GM21447 (cell line): Measurements from ENCODE around the gene PLGRKT.
"Not testable (repeated sequence)": the region's sequence is repeated elsewhere in the genome, so short reads cannot be mapped to it uniquely, and the experiment has no call there.

Experiments
- ATAC-seq: cut with Tn5 transposase; IDR thresholded peaks from one replicate; pipeline ENCODE4 v1.9.1; 2021; ENCODE audit not compliant: unreplicated experiment

The PLGRKT gene

DNA sequence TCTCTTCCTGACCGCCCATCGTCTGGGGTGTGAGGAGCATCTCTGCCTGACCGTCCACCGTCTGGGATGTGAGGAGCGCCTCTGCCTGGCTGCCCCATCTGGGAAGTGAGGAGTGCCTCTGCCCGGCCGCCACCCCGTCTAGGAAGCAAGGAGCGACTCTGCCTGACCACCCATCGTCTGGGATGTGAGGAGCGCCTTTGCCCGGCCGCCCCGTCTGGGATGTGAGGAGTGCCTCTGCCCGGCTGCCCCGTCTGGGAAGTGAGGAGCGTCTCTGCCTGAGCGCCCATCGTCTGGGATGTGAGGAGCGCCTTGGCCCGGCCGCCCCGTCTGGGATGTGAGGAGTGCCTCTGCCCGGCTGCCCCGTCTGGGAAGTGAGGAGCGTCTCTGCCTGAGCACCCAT, 4.4 kb downstream of the PLGRKT start:
- not testable (repeated sequence) for ATAC-seq

DNA sequence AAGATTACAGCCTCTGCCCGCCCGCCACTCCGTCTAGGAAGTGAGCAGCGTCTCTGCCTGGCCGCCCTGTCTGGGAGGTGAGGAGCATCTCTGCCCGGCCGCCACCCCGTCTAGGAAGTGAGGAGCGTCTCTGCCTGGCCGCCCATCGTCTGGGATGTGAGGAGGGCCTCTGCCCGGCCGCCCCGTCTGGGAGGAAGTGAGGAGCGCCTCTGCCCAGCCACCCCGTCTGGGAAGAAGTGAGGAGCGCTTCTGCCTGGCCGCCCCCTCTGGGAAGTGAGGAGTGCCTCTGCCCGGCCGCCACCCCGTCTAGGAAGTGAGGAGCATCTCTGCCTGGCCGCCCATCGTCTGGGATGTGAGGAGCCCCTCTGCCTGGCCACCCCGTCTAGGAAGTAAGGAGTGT, 4.8 kb downstream of the PLGRKT start:
- ATAC-seq: not testable (repeated sequence)

DNA sequence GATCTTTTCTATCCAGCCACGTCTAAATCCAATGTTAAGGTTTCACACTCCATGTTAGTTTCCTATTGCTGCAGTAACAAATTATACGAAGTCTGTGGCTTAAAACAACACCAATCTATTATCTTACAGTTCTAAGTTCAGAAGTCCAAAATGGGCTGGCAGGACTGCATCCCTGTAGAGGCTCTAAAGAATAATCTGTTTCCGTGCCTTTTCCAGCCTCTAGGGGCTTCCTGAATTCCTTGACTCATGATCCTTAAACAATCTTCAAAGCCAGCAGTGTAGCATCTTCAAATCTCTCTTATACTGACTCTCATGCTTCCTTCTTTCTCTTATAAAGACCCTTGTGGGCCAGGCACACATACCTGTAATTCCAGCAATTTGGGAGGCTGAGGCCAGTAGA, 6.8 kb downstream of the PLGRKT start:
- no peak for ATAC-seq

DNA sequence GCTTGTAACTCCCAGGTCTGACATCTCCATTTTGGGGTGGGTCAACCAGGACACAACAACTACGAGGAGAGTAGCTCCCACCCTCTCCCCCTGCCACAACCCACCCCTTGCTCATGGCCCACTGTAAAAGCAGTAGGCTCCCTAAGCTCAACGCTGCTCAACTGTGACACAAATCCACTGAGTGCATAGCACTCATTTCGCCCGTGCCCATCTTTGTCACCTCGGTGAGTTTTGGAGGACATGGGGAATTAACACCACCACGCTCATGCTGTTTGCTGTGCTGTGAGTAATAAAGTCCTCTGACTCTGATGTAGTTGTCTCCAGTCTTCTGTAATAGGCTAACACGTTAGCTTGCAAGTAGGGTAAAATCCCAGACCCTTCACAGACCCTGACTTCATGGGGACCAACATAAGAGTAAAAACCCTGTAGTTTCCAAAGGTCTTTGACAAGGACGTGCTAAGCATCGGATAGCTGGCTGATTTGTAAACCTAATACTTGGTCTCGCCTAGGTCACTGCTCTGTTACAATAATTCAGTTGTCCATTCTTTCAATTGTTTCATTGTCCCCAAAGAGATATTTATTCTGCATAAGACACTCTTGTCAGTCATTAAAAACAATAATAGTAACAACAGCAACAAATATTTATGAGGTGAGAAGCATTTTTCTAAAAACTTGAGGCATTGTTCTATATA, 7.7 kb downstream of the PLGRKT start:
- ATAC-seq: no peak

DNA sequence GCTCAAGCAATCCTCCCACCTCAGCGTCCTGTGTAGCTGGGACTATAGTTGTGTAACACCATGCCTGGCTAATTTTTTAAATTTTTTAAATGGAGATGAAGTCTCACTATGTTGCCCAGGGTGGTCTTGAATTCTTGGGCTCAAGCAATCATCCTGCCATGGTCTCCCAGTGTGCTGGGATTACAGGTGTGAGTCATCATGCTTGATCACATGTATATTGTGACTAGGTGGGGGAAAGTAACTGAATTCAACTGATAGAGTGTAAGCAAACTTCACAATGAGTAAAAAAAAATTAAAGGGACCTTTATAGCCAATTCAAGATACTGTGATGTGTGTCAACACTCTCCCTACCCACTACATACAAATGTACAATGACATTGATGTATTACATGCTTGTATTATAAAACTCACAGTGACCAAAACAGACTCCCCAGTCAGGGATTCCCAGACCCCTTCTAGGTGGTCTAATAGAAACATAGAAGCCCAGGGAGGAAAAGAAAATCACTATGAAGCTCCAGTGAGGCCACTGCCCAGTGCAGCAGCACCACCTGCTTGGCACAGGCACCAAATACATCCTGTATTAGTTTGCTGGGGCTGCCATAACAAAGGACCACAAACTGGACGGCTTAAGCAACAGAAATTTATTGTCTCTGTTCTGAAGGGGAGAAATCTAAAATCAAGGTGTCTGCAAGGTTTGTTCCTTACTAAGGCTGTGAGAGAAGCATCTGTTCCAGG, 8.8 kb downstream of the PLGRKT start:
- ATAC-seq: no peak

DNA sequence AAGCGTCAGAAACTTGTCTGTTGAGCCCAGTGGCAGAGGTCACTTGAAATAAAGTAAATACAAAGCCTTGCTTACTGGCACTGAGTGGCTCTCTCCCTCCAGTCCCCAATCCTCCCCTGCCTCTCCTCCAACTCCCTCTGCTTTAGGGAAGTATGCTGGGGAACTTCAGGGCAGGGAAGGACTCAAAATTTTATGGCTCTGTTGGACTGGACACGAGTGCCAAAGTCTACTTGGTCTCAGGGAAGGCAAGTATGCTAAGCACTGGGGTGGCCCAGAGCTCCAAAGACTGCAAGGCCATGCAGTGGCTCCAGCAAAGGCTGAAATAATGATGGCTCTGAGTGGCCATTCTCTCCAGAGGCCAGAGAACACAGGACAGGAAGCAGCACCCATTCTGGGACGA, 9.6 kb downstream of the PLGRKT start:
- ATAC-seq: no peak

DNA sequence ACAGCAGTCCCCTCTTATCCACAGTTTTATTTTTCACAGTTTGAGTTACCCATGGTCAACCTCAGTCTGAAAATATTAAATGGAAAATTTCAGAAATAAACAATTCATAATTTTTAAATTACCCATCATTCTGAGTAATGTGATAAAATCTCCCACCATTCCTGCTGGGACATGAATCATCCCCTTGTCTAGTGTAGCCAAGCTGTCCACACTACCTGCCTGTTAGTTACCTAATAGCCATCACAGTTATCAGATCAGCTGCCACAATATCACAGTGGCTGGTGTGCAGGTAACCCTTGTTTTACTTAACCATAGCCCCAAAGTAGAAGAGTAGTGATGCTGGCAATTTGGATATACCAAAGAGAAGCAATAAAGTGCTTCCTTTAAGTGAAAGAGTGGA, 10.7 kb downstream of the PLGRKT start:
- ATAC-seq: no peak

DNA sequence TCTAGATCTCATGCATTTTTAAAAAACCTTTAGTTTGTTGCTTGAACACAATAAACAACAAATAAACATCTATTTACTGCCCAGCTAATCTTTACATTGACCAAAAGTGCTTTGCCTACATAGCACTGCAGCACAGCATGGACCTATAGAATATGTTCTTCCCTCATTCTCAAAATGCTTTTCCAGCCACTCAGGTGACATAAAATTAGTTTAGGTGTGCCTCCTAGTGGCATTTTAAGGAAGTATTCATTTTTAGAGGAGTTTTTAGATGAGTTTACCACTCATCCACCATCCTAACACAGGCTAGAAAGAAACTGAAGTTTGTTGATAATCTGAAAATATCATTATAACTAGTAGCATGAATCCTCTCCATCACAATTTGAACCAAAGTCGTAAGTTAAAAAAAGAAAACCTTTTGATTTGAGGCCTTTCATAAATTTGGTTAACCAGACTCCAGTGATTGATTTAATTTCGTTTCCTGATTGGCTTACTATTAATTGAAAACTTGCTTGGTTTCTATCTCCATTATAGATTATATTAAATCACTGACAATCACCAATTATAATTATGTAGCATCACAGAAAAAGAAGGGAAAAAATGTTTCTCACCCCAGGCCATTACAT, 12.6 kb downstream of the PLGRKT start:
- no peak for ATAC-seq

DNA sequence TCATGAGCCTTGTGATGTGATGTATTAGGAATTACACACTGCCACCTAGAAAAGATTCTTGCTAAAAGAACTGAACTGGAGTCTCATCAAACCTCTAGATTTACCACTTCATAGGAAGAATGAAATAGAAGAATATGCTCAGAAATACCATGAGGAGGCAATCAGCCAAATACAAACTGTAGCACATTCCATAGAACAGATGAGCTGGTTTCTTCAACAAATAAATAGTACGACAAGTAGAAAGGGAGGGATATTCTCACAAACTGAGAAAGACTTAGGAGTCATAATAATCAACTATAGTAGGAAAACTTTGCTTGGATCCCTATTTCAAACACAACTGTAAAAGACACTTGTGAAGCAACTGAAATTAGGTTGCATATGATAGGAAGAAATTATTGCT, 15.4 kb downstream of the PLGRKT start:
- ATAC-seq: no peak

DNA sequence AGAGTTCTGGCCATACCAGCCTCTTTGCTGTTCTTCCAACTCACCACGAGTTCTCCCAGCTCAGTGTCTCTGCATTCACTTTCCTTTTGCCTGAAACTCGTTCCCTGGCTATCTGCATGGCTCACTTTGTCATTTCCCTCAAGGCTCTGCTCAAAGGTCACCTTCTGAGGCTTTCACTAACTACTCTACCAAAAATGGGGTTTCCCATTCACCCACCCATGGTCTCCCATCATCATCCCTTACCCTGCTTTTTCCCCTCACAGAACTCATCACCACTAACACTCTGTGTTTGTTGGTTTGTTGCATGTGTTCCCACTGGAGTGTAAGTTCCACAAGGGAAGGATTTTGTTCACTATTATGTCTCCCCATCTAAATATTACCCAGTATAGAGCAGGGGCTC, 16.6 kb downstream of the PLGRKT start:
- ATAC-seq: no peak

DNA sequence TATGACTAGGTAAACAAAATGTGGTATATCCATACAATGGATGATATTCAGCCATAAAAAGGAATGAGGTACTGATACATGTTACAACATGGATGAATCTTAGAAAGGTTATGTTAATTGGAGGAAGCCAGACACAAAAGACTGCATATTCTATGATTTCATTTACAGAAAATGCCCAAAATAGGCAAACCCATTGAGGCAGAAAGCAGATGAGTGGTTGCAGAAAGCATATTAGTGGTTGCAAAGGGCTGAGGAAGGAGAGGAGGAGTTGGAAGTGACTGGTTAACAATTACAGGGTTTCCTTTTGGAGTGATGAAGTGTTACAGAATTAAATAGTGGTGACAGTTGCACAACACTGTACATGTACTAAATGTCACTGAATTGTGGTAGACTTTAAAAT, 17.7 kb downstream of the PLGRKT start:
- no peak for ATAC-seq

DNA sequence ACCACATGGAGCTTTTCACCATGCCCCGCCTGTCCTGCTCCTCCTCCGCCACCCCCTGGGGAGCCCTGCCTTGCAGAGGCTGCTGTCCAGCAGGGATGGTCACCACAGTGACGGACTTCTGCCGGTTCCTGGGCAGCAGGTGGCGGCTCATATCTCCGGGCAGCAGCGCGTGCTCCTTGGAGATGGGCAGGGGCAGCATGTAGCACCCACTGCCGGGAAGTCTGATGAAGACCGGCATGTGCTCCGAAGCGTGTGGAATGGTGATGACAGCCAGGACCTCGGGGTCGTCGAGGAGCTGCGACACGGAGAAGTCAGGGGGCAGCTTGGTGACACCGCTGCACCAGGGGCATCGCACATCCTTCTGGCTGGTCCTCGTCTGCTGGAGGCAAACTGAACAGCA, 19.2 kb downstream of the PLGRKT start:
- ATAC-seq: no peak

DNA sequence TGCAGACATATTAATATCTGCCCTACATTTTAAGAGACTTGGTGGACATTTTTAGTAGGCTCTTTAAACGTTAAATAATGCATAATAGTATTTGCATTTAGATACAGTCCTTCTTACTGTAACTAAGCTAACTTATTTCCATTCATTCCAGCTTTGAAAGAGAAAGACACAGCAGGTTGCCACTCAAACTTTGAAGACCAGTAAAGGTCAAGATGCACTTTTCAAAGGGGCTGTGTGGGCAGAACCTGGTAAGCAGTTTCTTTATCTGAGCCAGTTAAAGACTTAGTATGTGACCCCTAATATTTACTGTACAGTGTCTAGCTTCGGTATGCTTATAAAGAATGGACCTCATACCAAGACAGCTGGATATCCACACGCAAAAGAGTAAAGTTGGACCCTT, 20.8 kb downstream of the PLGRKT start:
- no peak for ATAC-seq

DNA sequence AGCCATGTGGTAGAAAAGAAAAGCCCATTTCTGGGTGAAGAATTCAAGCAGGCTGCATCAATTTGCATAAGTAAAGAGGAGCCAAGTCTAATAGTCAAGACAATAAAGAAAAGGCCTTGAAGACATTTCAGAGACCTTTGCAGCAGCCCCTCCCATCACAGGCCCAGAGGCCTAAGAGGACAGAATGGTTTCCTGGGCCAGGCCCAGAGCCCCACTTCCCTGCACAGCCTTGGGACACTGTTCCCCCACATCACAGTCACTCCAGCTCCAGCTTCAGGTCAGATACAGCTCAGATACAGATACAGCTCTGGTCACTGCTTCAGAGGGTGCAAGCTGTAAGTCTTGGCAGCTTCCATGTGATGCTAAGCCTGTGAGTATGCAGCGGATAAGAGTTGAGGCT, 29.1 kb downstream of the PLGRKT start:
- ATAC-seq: no peak

DNA sequence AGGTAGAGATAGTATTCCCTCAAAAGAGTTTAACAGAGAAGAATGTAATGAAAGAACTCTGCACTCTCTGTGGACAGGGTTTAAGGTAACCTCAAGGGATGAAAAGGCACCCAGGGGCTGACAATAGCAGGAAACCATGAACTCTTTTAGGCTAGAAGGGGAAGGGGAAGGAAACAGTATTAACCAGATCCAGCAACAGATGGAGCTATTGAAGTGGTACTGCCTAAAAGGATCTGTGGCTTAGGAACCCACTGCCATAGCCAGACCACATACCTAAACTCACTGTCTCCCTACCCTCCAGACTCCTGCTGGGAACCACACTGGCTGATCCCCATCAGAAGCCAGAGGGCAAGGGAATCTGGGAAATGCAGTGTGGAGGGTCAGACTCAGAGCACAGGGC, 35.5 kb downstream of the PLGRKT start:
- no peak for ATAC-seq

DNA sequence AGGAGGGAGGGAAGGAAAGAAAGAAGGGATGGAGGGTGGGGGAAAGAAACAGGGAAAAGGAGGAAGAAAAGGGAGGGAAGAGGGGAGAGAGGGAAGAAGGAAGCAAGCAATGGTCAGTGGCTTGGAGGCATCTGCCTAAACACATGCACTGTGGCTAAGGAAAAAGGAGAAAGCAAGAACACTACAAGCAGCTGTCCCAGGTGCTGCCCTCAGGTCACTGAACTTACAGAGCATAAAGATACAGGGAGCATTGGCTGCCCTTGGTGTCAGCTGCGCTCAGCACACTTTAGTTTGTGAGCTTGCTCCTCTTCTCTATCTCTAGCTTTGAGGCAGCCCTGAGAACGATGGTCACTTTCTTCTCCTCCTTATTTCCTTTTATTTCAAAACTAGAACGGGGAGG, 40.2 kb downstream of the PLGRKT start:
- ATAC-seq: not testable (repeated sequence)

DNA sequence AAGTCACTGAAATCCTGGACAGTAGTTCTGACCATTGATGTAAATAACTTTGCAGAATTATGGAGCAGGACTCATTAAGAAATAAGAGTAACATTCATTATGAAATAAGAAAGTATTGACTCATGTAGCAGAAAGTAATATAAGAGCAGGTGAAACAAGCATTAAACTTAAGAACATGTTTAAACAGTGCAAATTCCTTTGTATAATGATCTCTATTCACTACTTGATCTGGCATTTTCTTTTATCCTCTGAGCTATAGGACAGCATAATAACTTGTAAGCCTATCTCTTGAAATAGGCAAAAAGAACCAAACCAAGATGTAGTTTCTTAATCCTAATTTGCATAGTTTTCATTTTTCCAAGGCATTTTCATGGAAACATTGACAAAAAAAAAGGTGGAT, 42.3 kb downstream of the PLGRKT start:
- no peak for ATAC-seq

DNA sequence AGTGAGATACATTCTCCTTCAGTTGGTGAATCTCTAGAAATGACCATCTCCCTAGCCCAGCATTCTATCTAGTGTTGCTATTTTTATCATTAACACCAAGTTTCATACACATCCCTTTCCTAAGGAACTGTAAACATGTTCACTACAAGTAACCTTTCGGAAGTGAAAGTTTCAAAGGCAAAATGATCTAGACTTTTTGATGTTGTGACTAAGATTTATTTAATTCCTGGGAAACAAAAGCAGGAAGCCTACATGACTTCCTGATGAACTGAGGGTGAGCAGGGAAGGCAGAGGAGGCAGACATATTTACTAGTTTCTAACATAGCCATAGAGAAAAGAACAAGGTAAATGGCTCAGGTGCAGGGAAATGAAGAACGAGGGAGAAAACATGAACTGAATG, 43.7 kb downstream of the PLGRKT start:
- not testable (repeated sequence) for ATAC-seq

DNA sequence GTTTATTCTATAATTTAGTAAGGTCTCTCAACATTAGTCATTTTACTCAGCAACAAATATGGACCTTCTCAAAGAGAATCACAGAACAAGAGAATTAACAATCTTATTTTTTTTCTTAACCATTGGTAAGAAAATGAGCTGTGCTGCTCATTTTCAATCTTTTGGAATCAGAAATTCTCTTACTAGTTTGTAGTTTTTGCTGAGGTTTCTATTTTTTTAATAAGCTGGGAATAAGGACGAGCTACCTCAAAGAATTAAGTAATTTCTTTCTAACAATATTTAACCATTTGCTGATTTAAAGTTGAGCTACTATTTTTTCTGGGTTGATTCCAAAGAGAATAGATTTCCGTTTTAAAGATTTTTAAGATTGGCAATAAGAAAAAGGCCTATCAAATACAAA, 44.2 kb downstream of the PLGRKT start:
- ATAC-seq: no peak

DNA sequence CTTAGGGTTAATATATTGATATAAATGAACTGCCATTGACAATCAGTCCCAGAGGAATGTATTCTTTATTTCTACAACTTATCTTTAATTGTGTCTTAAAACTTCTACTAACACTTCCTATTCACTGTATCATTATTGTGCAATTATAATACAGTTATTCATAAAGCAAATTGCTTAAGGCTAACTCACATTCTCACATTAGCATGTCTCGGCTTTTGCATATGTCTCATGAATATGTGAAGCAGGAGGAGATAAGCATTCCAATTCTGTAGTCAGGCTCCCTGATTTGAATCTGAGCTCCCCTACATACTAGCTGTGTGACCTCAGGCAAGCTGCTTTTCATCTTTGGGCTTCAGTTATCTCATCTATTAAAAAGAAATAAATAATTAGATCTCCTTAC, 45.4 kb downstream of the PLGRKT start:
- no peak for ATAC-seq

DNA sequence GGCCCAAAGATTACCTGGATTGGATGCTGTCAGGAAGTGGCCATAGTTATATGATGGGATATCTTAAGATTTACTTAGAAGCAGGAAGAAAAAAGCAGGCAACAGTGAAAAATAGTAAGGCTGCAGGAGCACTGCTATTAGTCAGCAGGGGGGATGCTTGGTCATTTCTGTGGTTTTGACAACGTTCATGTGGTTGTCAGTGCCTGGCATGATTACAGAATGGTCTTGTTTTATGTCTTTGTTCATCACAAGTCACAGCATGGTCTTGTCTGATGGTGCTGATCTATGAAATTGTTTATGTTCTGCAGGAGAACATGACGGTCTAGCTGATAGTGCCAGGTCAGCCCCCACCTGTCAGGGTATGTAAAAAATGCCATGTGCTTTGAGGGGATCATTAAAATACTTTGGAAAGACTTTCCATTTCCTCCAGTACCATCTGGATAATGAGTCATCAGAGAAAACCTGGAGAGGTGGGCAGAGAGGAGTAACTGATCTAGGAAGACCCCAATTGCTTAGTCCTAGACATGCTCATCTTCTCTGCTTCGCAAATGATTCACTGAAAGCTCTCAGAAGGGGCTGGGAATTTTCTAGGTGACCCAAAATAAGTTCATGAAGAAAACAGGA, 48.5 kb downstream of the PLGRKT start:
- no peak for ATAC-seq
